Hepatic stellate cell (primary cell): Measurements from ENCODE around the gene CCDC57.
"Not testable (repeated sequence)": the region's sequence is repeated elsewhere in the genome, so short reads cannot be mapped to it uniquely, and the experiment has no call there.

ENCODE experiments used
- DNase-seq: peaks from one replicate; pipeline ENCODE4 v3.0.0; 2011; ENCODE audit warnings: low spot score

The CCDC57 gene

DNA sequence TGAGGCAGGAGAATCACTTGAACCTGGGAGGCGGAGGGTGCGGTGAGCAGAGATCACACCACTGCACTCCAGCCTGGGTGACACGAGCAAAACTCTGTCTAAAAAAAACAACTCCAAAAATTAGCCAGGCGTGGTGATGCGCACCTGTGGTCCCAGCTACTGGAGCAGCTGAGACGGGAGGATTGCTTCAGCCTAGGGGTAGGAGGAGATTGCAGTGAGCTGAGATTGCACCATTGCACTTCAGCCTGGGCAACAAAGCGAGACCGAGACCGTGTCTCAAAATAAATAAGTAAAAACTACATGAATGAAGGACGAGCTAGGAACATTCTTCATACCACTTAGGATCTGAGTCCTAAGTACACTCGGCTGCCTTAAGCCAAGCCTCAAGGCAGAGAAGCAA lies 35.4 kb downstream of the CCDC57 start:
- DNase-seq = no peak

DNA sequence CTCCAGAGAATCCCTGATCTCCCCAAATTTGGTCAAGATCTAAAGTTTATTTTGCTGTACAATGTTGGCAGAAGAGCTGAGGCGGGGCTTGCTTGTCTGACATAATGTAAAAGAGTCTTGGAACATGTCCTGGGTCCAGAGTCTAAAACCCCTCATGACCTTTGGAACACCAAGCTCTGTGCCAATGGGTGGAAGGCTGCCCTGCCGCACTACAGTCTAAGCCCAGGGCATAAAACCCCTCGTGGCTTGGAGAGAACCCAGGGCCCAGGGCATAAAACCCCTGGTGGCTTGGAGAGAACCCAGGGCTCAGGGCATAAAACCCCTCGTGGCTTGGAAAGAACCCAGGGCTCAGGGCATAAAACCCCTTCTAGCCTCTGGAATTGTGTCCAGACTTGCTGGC lies 36.7 kb downstream of the CCDC57 start:
- no peak for DNase-seq

DNA sequence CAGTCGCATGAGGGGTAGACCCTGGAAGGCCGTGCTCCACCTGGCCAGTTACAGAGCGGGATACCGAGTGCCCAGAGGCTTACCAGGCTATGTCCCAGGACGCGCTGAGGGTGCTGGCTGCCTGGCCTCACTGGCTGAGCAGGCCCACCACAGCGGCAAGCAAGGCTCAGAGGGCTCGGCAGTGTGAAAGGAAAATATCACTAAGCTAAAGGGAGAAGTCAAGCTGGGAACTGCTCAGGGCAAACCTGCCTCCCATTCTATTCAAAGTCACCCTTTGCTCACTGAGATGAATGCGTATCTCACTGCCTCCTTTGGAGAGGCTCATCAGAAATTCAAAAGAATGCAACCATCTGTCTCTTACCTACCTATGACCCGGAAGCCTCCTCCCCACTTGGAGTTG lies 37.4 kb downstream of the CCDC57 start:
- no peak for DNase-seq

DNA sequence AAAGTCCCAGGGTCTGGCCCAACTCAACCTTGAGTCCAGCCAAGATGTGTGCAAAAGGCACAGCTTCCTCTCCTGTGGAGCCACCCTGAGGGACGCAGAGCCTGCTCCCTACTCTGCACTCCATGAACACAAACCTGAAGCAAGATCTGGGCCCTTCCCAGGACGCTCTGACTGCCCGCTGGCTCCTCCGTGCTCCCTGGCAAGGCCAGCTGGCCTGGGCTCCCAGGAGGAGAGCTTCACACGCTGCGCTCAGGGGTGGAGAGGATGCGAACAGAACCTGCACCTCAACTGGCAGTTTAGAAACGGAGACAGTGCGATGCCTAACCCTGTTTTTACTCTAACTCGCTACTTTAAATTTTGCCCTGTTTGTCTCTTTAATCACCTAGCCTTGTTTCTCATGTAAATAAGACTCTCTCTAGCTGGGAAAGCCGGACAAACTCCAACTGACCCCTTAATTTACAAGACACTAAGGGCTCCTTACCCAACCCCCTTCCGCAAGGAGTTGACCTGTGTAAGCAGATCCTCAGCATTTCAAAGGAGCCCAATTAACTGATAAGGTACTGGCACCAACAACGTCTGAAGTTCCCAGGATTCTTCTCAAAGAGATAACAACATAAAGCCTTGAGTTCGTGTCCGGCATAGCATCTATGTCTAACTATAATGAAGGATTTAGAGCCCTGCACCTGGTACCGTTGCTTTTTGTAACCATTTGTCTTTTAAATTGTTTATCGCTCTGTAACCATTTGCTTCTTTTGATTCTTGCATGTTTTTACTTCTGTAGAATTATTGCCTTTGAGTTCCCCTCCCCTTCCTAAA lies 38.4 kb downstream of the CCDC57 start:
- not testable (repeated sequence) for DNase-seq

DNA sequence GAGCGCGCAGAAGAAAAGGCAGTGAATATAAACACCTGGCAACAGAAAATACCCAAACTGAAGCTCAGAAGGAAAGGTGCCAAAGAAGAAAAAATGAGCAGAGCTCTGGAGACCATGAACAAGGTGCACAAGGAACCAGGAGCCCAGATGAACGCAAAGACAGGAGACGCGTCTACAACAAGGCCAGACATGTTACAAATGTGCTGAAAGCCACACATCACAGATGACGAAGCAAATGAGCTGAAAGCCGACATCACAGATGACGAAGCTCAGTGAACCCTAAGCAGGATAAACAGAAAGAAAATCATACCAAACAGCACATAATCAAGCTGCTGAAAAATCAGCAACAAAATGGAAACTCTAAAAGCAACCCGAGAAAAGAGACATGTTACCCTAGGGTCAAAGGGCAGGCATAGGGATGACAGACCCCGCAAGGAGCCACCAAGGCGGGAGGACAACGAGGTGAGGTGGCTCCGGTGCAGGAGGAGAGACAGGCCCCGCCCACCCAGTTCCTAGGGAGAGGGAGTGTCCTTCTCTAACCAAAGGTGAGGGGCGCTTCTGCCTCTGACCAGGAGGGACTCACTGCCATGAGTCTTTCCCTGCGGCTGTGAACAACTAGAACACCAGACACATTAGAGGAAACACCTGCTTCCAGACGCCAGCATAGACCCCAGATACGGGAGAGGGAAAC lies 39.1 kb downstream of the CCDC57 start:
- DNase-seq = no peak

DNA sequence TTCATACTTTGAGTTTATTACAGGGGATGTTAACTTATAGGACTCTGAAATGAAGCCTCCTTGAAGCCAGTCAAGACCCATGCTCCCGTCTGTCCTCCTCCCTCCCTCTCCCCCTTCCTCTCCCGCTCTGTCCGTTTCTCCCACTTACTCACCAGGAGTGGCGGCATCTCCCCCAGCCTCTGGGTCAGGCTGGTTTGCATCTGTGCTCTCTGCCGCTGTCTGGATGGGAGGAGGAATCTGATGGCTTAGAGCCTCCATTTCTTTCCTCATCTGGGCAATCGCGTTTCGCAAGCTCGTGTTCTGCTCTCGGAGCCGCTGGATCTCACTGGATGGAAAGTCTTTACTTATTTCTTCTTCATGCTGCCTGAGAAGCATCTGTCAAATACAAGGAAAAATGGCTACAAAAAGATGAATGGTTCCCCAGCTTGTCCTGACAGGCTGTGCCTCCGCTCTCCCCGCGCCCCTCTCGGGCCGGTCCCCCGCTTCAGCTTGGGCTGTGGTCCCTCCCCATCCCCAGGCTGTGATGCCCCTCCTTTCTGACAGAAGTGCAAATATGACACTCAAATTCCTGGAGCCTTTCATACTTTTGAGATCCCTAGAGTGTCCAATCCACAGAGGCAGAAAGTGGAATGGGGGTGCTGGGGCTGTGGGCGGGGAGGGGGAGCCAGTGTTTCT lies 40.0 kb downstream of the CCDC57 start:
- no peak for DNase-seq

DNA sequence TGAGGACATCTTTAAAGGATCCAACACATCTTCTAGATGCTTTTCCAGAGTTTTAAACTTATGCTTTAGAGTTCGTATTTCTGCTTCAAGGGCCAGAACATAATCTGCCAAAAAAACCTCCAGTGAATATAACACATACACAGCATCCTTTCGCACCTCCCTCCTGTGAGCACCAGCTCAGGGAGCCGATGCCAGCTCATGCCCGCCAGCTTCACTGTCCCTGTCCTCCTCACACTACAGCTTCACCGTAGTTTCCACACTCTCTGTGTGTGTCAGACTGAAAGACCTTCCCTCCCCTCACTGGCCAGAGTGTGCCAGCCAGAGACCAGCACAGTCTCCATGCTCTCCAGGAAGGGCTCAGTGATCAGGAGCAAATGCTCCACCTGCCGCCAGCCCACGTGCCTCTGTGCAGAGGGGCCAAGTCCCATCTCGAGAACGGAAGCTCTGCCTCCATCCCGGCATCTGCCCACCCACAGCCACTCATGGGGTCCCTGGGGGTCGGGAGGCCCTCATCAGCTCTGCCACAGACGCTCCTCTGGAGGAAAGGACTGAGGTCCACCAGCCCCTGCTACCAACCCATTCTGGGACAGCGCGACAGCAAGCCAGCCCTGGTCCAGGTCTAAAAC lies 40.8 kb downstream of the CCDC57 start:
- DNase-seq = no peak

DNA sequence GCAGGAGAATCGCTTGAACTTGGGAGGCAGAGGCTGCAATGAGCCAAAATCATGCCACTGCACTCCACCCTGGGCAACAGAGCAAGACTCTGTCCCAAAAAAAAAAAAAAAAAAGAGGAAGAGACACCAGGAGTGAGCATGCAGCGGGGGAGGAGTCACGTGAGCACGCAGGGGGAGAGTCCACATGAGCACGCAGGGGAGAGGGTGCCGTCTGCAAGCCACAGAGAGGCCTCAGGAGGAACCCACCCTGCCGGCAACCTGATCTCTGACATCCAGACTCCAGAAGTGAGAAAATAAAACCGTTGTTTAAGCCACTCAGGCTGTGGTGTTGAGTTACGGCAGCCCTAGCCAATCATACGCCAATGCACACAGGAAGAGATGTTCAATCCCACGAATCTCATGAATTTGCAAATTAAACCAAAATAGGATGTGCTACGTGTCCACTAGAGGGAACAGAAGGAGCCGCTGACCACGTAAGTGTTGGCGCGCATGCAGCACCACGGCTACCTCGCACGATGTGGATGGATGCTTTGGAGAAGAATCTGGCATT lies 42.2 kb downstream of the CCDC57 start:
- no peak for DNase-seq

DNA sequence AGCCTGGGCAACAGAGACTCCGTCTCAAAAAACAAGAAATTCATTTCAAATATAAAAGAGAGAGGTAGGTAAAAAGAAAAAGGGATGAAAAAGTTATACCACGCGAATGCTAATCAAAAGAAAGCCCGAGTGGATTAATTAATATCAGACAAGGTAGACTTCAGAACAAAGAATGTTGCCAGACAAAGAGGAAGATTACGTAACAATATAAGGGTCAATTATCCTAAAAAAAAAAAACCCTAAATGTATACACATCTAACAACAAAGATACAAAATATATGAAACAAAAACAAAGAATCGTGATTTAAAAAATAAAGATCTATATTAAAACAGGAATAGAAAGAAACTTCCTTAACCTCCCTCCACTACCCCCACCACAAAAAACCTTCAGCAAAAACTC lies 44.1 kb downstream of the CCDC57 start:
- no peak for DNase-seq

DNA sequence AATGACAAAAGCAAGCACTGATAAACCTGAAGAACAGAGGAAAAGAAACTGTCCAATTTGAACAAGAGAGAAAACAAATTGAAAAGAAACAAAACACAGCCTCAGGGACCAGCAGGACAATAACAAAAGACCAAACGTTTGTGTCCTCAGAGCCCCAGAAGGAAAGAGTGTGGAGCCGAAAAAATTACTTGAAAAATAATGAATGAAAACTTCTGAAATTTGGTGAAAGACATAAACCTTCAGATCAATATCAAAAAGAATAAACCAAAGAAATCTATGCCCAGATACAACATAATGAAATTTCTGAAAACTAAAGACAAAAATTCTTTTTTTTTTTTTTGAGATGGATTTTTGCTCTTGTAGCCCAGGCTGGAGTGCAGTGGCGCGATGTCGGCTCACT lies 45.6 kb downstream of the CCDC57 start:
- no peak for DNase-seq

DNA sequence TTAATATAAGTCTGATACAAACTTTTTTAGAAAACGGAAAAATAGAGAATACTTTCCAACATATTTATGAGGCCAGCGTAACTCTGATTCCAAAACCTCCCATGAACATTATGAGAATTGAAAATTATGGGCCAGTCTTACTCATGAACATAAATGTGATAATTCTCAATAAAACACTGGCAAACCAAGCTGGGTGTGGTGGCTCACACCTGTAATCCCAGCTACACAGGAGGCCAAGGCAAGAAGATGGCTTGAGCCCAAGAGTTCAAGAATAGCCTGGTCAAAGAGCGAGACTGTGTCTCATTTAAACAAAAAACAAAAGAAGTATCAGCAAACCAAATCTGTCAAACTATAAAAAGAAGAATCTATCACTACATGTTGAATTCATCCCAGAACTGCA lies 47.8 kb downstream of the CCDC57 start:
- no peak for DNase-seq

DNA sequence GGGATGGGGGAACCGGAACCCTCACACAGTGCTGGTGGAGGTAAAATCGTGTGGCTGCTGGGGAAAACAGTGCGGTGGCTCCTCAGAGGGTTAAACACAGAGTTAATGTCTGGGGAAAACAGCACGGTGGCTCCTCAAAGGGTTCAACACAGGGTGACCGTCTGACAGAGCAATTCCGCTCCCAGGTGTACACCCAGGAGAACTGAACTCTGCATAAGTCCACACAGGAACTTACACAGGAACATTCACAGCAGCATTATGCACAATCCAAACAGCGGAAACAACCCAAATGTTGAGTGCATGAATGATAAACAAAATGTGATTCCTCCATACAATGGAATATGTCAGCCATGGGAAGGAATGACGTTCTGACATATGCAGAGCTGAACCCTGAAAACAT lies 51.4 kb downstream of the CCDC57 start:
- no peak for DNase-seq

DNA sequence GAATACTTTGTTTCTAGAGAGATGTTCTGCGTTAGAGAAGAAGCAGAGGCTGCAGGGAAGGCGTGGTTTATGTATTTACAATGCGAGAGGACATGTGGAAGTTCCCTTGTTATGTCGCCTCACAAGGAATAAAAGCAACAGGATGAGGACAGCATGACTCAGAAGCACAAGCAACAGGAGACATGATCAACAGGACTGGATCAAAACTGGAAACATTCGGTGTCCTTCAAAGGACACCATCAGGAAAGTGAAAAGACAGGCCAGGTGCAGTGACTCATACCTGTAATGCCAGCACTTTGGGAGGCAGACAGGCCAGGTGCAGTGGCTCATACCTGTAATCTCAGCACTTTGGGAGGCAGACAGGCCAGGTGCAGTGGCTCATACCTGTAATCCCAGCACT lies 52.6 kb downstream of the CCDC57 start:
- no peak for DNase-seq

DNA sequence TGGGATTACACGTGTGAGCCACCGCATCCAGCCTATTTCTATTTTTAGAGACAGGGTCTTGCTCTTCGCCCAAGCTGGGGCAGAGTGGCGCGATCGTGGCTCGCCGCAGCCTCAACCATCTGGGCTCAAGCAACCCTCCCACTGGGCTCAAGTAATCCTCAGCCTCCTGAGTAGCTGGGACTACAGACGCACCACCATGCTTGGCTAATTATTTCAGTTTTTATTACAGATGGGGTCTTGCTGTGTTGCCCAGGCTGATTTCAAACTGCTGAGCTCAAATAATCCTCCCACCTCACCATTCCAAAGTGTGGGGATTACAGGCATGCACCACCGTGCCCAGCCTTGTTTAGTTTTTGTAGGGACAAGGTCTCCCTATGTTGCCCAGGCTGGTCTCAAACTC lies 53.8 kb downstream of the CCDC57 start:
- DNase-seq = no peak

DNA sequence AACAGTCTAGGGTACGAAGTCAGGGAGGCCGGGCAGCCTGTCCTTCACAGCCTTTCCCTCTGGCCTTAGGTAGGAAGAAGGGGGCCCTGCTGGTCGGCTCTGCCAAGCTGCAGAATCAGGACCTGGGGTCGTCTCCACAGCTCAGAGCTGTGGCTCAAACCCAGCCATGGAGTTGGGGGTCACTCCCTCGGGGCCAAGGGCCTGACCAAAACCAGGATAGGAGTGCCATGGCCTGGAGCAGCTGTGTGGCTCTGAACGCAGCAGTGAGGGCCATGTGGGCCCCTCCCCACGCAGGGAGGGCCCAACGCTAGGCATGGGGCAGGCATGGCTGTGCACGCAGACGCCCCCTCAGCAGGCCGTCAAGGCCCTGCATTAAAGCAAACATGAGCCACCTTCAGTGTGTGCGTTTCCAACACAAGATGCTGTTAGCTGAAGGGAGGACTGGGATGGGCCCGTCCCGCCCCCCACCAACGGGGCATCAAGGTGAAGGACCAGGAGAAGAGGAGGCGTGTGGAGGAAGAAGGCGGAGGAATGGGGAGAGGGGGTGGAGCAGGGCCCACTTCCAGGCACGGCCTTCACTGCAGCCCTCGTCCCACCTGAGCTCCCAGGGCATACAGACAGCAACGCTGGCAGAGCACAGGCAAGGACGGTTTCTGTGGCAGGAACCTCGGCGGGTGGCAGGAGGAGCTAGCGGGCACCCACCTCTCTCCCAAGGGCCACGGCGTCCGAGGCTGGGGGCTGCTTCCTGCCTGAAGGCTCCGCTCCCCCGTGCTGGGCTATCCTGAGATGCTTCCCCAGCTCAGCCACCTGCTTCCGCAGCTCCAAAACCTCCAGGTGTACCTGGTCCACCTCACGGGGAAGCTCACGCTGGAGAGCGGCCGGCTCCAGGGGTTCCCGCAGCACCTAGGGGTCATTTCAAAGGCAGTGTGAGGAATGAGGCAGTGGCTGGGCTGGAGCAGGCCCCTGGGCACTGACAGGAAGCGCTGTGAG lies 55.3 kb downstream of the CCDC57 start:
- no peak for DNase-seq

DNA sequence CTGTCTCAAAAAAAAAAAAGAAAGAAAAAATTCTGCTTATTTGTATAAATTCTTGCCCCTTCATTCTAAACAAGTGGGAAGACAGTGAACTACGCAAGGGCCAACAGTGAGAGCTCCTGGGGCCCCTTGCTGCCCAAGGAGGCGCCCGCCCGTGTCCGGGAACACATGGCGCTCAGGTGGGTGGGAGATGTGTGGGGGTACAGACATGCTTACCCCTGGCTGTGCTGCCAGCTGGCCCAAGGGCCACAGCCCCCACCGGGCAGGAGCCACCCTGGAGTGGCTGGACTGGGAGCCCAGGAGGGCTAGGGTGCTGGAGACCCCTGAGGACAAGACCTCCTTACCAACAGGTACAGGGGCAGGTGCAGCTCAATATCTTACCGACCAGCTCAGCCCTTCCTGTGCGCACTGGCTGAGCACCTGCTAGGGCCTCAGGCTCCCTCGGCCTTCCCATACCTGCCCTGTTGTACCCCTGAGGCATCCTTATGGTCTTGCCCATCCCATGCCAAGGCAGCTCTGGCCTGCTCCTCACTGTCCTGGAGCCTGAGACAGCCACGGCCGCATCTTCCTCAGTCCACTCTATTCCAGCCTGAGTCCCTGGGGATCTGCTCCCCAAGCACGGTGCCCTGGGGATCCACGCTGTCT lies 56.2 kb downstream of the CCDC57 start:
- no peak for DNase-seq

DNA sequence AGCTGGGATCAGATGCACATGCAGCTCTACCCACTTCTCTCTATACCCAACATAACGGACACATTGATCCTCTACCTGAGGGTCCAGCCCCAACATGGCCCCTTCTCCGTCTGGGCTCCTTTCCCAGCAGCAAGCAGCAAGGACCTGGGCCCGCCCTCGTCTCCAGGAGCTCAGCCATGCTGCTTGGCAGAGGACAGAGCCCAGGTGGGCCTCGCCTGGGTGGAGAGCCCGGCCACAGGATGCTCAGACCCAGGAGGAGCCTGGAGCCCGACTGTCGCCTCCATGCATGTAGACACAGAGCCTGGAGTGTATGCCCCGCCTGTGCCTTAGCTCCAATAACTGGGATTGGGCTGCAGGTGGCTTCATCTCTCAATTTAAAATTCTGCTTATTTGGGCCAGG lies 57.0 kb downstream of the CCDC57 start:
- DNase-seq = no peak

DNA sequence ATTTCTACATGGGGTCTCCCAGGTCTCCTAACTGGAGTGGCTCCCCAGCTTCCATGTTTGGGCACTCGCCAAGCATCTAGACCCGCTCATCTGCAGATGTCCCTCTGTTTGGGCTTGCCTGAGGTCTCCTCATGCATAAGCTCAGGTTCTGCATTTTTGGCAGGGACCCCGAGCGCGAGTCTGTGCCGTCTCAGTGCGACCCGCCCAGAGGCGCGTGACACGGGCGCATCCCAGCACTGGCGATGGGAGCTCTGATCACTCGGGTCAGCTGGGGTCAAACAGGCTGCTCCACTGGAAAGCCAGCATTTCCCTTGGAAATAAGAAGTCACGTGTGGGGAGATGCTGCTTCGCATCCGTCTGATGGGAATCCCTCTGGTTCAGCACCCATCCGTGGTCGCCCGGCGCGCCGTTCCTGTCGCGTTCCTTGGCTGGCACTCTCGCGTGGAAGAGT lies 57.7 kb downstream of the CCDC57 start:
- no peak for DNase-seq

DNA sequence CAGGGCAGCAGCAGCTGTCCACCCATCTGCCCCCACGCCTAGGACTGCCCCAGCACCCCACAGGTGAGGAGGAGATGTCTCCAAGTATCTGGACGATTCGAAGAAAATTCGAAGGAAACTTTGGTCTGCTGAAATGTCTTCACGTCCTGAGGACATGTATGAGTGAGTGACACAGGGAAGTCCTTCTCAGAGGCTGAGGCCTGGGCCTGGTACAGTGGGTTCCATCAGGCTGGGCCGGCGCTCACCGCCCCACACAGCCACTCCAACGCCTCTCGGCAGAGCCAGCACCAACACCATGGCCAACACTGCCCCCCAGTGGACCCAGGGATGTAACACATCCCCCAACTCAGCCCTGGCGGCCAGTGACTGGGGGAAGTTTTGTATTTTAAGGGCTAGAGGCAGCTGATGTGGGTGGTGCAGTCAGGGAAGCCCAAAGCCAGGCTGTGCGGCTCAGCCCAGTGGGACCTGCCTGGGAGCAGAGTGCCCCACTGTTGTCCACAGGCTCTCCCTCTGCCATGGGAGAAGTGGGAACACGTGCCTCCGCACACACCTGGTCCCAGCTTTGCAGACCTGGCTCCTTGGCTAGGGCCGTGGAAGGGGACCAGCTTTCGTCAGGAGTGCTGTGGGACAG lies 58.8 kb downstream of the CCDC57 start:
- peak; percentile 90 for DNase-seq

DNA sequence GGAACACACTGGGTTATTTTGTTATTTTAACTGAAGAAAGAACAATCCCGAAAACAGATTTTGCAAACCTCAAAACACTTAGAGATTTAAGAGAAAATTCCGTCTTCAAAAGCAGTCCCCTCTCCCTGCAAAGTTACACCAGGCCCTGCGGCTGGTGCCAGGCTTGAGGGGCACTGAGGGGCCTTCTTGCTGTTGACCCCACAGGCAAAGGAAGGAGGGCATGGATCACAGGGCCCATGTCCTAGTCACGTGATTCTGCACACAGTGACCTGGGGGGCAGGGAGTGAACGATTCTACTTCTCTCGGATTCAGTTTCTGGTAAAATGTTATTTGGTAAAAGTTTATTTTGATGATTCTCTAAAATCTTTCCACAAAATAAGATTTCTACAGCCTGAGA lies 59.3 kb downstream of the CCDC57 start:
- no peak for DNase-seq
